Activated naive CD8-positive, alpha-beta T cell treated with anti-CD3 and anti-CD28 coated beads, Interleukin-2, amount 50 U/mL, for 16 hours (primary cell): ENCODE results near the gene LST1.
"Not testable (repeated sequence)": the region's sequence is repeated elsewhere in the genome, so short reads cannot be mapped to it uniquely, and the experiment has no call there.

ENCODE experiments used
- DNase-seq: peaks from one replicate; pipeline ENCODE4 v3.0.0-alpha.2; 2020; ENCODE audit warnings: low read depth, low spot score

The LST1 gene

GRCh38 chr6:31580807-31581433, 5.2 kb upstream of the LST1 start:
- peak; percentile 75 for DNase-seq

- no peak for DNase-seq
Observed at GRCh38 chr6:31581434-31582229, 4.4 kb upstream of the LST1 start.

DNA sequence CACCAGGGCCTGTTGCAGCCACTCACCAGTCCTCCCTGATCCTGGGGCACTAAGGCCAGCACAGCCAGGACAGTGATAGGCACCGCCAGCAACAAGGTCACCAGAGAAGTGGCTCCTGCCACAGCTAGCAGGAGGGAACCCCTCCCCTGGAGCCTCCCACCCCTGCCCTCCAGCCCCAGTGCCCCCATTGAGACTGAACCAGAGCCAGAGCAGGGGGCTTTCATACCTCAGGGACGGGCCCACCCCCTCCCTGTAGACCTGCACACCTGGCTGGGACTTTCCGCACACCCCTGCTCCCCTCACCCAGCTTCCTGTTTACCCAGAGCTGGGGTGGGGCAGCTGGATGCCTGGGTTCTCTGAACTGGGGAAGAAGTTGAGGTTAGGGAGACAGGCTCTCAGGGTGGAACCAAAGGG, 3.8 kb upstream of the LST1 start, which contains the start of gene LTB:
LTB (minus strand) TSS at position 195 of the 414 bp plus-strand sequence; CDS start at position 188, 7 bp downstream.
- no peak for DNase-seq

DNA sequence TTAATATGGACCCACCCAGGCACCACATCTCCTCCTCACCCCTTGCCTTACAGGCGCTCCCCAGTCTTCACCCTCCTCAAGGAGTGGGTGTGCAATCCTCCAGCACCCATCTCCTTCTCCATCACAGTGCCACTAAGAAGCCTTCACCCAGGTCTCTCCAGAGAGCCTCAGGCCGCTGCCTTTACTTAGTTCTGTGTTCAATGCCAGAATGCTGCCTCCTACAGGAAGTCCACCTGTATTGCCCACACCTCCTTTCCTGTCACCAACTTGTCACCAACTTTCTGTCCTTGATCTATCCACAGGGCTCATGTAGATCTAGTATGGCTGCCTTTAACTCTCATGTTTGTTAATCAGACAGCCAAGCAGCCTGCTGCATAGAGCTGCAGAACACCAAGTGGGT, 586 bp upstream of the LST1 start:
- DNase-seq, result no peak

DNA sequence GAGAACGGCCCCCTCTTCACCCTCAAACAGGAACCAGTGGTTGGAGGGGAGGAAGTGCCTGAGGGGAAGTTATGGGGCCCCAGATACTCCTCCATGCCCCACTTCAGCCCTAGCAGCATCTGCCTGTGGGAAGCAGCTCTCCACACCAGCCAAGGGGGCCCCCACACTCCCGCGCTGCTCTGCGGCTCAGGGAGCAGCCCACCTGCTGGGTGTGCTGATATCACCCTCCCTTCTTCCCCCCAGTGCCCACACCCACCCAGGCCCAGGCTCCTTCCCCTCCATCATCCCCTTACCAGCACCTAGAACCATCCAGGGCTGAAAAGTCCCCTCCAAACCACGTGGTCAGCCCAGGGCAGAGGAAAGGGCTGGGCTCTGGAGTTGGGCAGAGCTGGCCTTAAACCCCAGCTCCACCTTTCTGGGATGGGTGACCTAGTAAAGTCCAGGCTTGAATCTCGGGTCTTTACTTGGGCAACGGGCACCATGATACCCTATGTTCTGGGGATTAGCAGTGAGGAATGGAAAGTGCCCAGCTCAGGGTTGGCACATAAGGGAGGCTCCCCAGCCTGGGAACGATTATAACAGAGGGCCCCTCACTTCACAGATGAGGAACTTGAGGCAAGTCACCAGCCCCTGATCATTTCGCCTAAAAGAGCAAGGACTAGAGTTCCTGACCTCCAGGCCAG, 663 bp downstream of the LST1 start:
- DNase-seq, result no peak

DNA sequence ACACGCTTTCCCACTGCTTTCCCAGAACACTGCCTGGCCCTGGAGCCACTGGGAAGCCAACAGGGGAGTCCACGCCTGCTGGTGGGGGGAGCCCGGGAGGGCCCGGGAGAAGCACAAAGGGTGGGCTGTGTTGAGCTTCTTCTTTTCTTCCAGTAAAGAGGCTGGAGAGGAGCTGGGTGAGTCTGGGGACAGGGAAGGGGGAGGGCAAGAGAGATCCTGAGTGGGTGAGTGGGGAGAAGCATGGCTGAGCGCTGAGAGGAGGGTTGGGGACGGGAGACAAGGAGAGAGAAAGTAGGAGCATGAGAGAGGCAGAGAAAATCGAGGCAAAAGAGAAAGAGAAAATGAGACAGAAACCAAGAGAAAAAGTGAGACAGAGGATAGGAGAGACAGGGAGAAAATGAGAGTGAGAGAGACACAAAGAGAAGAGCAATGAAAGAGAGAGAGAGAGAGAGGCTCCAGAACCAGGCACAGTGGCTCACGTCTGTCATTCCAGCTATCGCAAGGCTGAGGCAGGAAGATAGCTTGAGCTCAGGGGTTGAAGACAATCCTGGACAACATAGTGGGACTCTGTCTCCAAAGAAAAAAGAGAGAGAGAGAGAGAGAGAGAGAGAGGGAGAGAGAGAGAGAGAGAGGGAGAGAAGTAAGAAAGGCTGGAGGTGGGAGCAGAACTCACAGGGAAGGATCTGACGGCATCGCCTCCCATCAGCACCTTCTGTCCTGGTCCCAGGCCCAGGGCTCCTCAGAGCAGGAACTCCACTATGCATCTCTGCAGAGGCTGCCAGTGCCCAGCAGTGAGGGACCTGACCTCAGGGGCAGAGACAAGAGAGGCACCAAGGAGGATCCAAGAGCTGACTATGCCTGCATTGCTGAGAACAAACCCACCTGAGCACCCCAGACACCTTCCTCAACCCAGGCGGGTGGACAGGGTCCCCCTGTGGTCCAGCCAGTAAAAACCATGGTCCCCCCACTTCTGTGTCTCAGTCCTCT, 2.0 kb downstream of the LST1 start:
- DNase-seq, result no peak

DNA sequence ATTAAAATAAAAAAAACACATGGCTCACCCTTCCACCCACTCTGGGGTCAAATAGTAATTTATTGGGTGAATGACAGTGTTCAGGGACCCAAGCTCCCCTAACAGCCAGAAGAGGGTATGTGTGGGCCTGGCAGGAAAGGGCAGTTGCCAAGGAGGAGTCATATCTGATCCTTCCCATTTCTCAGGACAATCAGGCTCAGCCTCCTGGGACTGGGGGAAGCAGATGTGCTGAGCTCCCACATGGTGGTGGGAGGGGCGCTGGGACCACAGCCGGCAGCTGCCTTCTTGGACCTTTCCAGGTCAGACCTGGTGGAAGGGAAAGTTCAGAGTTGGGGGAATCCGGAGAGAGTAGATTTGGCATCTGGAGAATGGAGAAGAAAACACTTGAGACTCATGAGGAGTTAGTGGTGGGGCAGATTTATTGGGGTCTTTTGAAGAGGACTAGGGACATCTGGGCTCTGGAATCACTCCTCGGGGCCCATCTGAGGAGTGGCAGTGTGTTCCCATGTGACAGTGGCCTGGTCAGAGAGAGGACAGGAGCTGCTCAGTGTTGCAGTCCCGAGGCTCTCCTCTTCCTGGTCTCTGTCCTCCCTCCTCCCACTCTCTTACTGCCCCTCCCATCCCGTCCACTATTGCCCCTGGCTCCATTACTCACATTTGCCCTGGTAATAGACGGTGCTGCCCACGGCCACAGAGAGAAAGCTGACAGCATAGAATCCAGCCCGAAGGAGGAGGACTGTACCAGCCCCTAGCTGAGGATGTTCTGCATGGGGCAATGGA, 3.0 kb downstream of the LST1 start:
- no peak for DNase-seq

DNA sequence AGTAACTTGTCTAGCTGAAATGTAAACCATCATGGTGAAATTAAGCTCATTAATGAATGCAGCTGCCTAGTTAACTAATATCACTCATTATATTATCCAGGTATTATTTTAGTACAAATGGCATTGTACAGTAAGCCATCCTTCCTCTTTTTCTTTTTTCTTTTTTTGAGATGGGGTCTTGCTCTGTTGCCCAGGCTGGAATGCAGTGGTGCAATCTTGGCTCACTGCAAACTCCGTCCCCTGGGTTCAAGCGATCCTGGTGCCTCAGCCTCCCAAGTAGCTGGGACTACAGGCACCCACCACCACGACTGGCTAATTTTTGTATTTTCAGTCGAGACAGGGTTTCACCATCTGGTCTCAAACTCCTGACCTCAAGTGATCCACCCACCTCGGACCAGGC, 4.6 kb downstream of the LST1 start:
- DNase-seq, result not testable (repeated sequence)

- no peak for DNase-seq
Observed at GRCh38 chr6:31592396-31592771, 6.3 kb downstream of the LST1 start.

GRCh38 chr6:31597006-31597405, 10.9 kb downstream of the LST1 start:
- DNase-seq, result no peak

GRCh38 chr6:31607317-31607716, 21.2 kb downstream of the LST1 start:
- DNase-seq, result no peak

DNA sequence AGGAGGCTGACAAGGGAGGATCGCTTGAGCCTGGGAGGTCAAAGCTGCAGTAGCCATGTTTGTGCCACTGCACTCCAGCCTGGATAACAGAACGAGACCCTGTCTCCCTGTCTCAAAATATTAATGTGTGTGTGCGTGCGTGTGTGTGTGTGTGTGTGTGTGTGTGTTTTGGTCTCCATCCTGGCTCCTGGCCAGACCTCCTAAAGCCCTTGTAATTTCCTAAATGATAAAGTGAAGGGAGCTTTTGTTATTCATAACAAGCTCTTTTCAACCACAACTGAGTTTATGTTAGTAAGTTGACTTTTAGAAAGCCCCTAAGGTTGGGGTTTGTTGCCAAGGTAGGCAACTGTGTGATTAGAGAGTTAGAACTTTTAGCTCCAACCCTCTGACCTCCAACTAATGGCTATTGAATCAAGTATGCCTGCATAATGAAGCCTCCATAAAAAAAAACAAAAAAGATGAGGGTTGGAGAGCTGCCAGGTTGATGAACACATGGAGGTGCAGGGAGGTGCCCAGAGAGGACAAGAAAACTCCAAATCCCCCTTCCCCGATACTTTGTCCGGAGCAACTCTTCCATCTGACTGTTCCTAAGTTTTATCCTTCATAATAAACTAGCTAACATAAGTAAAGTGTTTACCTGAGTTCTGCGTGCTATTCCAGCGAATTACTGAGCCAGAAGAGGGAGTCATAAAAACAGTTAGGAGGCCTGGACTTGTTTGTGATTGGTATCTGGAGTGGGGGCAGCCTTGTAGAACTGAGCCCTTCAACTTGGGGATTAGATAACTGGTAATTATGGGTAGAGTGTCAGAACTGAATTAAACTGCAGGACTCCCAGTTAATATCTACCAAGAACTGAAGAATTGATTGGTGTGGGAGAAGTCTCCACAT, 23.7 kb downstream of the LST1 start:
- no peak for DNase-seq

GRCh38 chr6:31610968-31611367, 24.9 kb downstream of the LST1 start:
- DNase-seq, result no peak

DNA sequence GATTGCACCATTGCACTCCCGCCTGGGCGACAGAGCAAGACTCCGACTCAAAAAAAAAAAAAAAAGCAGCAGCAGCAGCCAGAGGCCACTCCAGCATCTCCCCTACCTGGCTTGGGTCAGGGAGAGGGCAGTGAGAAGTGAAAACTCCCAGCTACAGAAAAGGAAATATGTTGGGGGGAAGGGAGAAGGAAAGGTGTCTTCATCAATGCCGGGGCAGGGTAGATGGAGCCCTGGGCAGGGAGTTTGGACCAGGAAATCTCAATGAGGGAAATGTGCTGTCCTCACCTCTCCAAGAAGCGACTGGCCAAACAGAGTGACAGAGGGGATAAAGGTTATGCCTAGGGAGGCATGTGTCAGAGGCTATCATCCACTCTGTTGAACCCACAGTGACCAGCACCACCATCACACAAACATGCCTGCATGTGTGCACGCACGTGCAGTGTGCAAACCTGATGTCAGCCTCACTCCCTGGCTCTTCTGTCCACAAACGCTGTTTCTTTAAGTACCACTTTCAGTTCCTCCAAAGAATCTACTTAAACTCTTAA, 28.1 kb downstream of the LST1 start:
- DNase-seq, result no peak

- no peak for DNase-seq
Observed at GRCh38 chr6:31614684-31615578, 28.9 kb downstream of the LST1 start, which contains the start of gene AIF1. AIF1 (plus strand) TSS chr6:31615234; CDS start chr6:31615330, 96 bp downstream.

GRCh38 chr6:31615748-31616147, 29.7 kb downstream of the LST1 start:
- DNase-seq, result no peak

DNA sequence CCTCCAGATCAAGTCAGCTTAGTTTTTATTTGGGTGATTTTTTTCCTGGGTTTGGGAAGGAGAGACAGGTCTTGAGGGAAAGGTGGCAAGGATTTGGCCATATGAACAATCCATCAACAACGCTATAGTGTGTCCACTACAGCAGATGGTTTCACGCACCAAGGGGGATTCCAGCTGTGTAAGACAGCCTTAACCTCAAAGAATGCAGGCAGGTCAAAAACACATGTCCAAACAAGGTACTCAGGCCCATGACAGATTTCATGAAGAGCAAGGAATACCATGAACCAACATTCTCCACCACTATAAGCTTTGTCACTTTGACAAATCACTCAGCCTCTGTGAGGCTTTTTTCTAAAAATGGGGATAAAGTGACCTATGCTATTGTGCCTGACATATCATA, 30.9 kb downstream of the LST1 start:
- no peak for DNase-seq
